WTC11 (cell line): ENCODE data around the gene SLC2A4RG. TPM values are rescaled to one million over a fixed set of nuclear protein-coding genes. Genes with fewer than 3 reads are reported as not detected.

Experiments
- ATAC-seq: fragments of 200-7000 bp; cut with Tn5 transposase; 2 replicates; pipeline ENCODE4 v1.10.0; 2021; ENCODE audit warnings: mild to moderate bottlenecking, moderate library complexity
- CTCF ChIA-PET: fragments of 300-600 bp; sonication (Branson Sonifier 250); formaldehyde crosslinking; loops from one replicate; lab custom pipeline; 2021; ENCODE audit warnings: antibody characterized with exemption; lab: Charles Lee
- POLR2A ChIA-PET: fragments of 350-600 bp; sonication (Branson Sonifier 250); formaldehyde crosslinking; loops from one replicate; lab custom pipeline; 2021; ENCODE audit warnings: antibody characterized with exemption; lab: Charles Lee
- DNase-seq: peaks from one replicate; pipeline ENCODE4 v3.0.0; 2021; ENCODE audit warnings: low spot score
- H3K27ac Mint-ChIP-seq: 2 replicates; pipeline ENCODE4 v1.8.0; 2021; ENCODE audit warnings: mixed read lengths
- H3K27me3 Mint-ChIP-seq: 2 replicates; pipeline ENCODE4 v1.8.0; 2021; ENCODE audit warnings: low read depth, mild to moderate bottlenecking, moderate library complexity, mixed read lengths
- H3K36me3 Mint-ChIP-seq: 2 replicates; pipeline ENCODE4 v1.8.0; 2021; ENCODE audit warnings: mixed read lengths
- H3K4me1 Mint-ChIP-seq: 2 replicates; pipeline ENCODE4 v1.8.0; 2022; ENCODE audit warnings: mixed read lengths
- H3K4me3 Mint-ChIP-seq: 2 replicates; pipeline ENCODE4 v1.8.0; 2021; ENCODE audit warnings: mild to moderate bottlenecking, moderate library complexity, mixed read lengths
- H3K9me3 Mint-ChIP-seq: 2 replicates; pipeline ENCODE4 v1.8.0; 2021; ENCODE audit warnings: mixed read lengths
- ESRRA ChIP-seq: sonication (generic); formaldehyde crosslinking; IDR thresholded peaks from 2 replicates; pipeline ENCODE4 v1.8.1; 2022; ENCODE audit warnings: mild to moderate bottlenecking, missing genetic modification reagents, borderline replicate concordance
- ETV6 ChIP-seq: sonication (generic); formaldehyde crosslinking; IDR thresholded peaks from 2 replicates; pipeline ENCODE4 v1.8.1; 2022; ENCODE audit warnings: mild to moderate bottlenecking, missing genetic modification reagents
- FOXJ3 ChIP-seq: sonication (generic); formaldehyde crosslinking; IDR thresholded peaks from 2 replicates; pipeline ENCODE4 v1.9.0; 2021; ENCODE audit warnings: missing genetic modification reagents, mild to moderate bottlenecking, borderline replicate concordance
- JAZF1 ChIP-seq: fragments of 250-450 bp; sonication (Bioruptor Pico); IDR thresholded peaks from 2 replicates; pipeline ENCODE4 v1.9.0; 2021; ENCODE audit warnings: moderate library complexity, mild to moderate bottlenecking, inconsistent platforms
- MXD4 ChIP-seq: fragments of 250-450 bp; sonication (Bioruptor Pico); IDR thresholded peaks from 2 replicates; pipeline ENCODE4 v1.8.0; 2021; ENCODE audit warnings: mild to moderate bottlenecking, moderate library complexity, borderline replicate concordance
- NFE2L1 ChIP-seq: sonication (generic); formaldehyde crosslinking; IDR thresholded peaks from 2 replicates; pipeline ENCODE4 v1.8.1; 2023; ENCODE audit warnings: missing genetic modification reagents
- NFYB ChIP-seq: sonication (generic); formaldehyde crosslinking; conservative IDR thresholded peaks from 2 replicates; pipeline ENCODE4 v1.8.0; 2022; ENCODE audit warnings: low read depth, missing genetic modification reagents
- NR2C2 ChIP-seq: sonication (generic); formaldehyde crosslinking; IDR thresholded peaks from 2 replicates; pipeline ENCODE4 v1.8.0; 2022; ENCODE audit warnings: mild to moderate bottlenecking, missing genetic modification reagents
- SMAD4 ChIP-seq: sonication (generic); formaldehyde crosslinking; IDR thresholded peaks from 2 replicates; pipeline ENCODE4 v1.8.0; 2022; ENCODE audit warnings: mild to moderate bottlenecking, missing genetic modification reagents
- ZNF138 ChIP-seq: sonication (generic); formaldehyde crosslinking; conservative IDR thresholded peaks from 2 replicates; pipeline ENCODE4 v1.8.1; 2022; ENCODE audit warnings: mild to moderate bottlenecking, moderate library complexity, missing genetic modification reagents
- ZNF232 ChIP-seq: sonication (generic); formaldehyde crosslinking; IDR thresholded peaks from 2 replicates; pipeline ENCODE4 v1.8.0; 2022; ENCODE audit warnings: mild to moderate bottlenecking, missing genetic modification reagents
- ZNF263 ChIP-seq: sonication (generic); formaldehyde crosslinking; IDR thresholded peaks from 2 replicates; pipeline ENCODE4 v1.8.1; 2022; ENCODE audit warnings: low read depth, mild to moderate bottlenecking, moderate library complexity, missing genetic modification reagents
- total RNA-seq: library from RNA; stranded (reverse); gene quantifications from 3 replicates; pipeline ENCODE4 v1.2.3, GENCODE V29; 2021
- TF ChIP-seq, protein P1 (sequence below): fragments of 250-450 bp; sonication (Bioruptor Pico); IDR thresholded peaks from 2 replicates; pipeline ENCODE4 v2.1.2; 2022; ENCODE audit warnings: mild to moderate bottlenecking, moderate library complexity
- TF ChIP-seq, protein P2 (sequence below): sonication (generic); formaldehyde crosslinking; IDR thresholded peaks from 2 replicates; pipeline ENCODE4 v1.8.1; 2023; ENCODE audit warnings: mild to moderate bottlenecking, moderate library complexity, missing genetic modification reagents
- TF ChIP-seq, protein P3 (sequence below): sonication (generic); formaldehyde crosslinking; IDR thresholded peaks from 2 replicates; pipeline ENCODE4 v1.8.1; 2023; ENCODE audit warnings: mild to moderate bottlenecking, missing genetic modification reagents
- TF ChIP-seq, protein P4 (sequence below): sonication (generic); formaldehyde crosslinking; IDR thresholded peaks from 2 replicates; pipeline ENCODE4 v1.8.0; 2022; ENCODE audit warnings: mild to moderate bottlenecking, missing genetic modification reagents
- TF ChIP-seq, protein P5 (sequence below): fragments of 250-450 bp; sonication (Bioruptor Pico); IDR thresholded peaks from 2 replicates; pipeline ENCODE4 v1.9.0; 2021; ENCODE audit warnings: moderate library complexity, mild to moderate bottlenecking, inconsistent platforms, borderline replicate concordance
- TF ChIP-seq, protein P6 (sequence below): sonication (generic); formaldehyde crosslinking; IDR thresholded peaks from 2 replicates; pipeline ENCODE4 v1.8.1; 2022; ENCODE audit warnings: mild to moderate bottlenecking, missing genetic modification reagents, moderate library complexity, borderline replicate concordance

Gene SLC2A4RG
- total RNA-seq, 1 experiment from 2014 or later, result 43.3 TPM

DNA sequence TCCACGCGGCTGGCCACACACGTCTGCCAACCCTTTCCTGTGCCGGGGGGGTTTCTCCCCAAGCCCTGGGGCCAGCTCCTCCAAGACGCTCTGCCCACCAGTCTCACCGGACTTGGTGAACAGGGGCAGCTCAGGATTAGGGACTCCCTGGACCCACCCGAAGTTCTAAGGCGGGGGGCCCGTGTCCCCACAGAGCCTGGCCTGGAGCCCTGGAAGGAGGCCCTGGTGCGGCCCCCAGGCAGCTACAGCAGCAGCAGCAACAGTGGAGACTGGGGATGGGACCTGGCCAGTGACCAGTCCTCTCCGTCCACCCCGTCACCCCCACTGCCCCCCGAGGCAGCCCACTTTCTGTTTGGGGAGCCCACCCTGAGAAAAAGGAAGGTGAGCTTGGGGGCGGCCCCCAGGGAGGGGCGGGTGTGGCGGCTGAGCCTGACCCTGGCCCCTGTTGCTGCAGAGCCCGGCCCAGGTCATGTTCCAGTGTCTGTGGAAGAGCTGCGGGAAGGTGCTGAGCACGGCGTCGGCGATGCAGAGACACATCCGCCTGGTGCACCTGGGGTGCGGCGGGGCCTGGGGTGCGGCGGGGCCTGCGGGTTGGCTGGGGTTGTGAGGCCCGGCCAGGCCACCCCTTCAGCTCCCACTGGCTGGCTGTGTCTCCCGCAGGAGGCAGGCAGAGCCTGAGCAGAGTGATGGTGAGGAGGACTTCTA, 2.3 kb downstream of the SLC2A4RG start (continued):
- TF ChIP-seq, protein P1, sequence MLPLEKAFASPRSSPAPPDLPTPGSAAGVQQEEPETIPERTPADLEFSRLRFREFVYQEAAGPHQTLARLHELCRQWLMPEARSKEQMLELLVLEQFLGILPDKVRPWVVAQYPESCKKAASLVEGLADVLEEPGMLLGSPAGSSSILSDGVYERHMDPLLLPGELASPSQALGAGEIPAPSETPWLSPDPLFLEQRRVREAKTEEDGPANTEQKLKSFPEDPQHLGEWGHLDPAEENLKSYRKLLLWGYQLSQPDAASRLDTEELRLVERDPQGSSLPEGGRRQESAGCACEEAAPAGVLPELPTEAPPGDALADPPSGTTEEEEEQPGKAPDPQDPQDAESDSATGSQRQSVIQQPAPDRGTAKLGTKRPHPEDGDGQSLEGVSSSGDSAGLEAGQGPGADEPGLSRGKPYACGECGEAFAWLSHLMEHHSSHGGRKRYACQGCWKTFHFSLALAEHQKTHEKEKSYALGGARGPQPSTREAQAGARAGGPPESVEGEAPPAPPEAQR (CRISPR knock-in tag), result no peak
- TF ChIP-seq, protein P2, sequence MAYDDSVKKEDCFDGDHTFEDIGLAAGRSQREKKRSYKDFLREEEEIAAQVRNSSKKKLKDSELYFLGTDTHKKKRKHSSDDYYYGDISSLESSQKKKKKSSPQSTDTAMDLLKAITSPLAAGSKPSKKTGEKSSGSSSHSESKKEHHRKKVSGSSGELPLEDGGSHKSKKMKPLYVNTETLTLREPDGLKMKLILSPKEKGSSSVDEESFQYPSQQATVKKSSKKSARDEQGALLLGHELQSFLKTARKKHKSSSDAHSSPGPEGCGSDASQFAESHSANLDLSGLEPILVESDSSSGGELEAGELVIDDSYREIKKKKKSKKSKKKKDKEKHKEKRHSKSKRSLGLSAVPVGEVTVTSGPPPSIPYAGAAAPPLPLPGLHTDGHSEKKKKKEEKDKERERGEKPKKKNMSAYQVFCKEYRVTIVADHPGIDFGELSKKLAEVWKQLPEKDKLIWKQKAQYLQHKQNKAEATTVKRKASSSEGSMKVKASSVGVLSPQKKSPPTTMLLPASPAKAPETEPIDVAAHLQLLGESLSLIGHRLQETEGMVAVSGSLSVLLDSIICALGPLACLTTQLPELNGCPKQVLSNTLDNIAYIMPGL (CRISPR knock-in tag), result no peak
- TF ChIP-seq ZNF138 (CRISPR knock-in tag), result no peak

DNA sequence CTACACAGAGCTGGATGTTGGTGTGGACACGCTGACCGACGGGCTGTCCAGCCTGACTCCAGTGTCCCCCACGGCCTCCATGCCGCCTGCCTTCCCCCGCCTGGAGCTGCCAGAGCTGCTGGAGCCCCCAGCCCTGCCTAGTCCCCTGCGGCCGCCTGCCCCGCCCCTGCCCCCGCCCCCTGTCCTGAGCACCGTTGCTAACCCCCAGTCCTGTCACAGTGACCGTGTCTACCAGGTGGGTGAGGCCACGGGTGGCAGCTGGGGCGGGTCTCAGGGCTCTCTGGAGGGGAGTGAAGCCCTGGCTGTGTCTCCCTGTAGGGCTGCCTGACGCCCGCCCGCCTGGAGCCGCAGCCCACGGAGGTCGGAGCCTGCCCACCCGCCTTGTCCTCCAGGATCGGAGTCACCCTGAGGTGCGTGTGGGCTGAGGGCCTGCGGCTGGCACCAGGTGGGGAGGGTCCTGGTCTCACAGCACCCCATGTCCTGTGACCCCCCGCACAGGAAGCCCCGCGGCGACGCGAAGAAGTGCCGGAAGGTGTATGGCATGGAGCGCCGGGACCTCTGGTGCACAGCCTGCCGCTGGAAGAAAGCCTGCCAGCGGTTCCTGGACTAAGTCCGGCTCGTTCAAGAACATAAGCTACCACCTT, 2.9 kb downstream of the SLC2A4RG start:
- no peaks in the 10 kb centered on the region for H3K4me1 Mint-ChIP-seq
- H3K27me3 Mint-ChIP-seq, result no peaks in the 10 kb centered on the region
- no peak for TF ChIP-seq MXD4
- TF ChIP-seq NFYB (CRISPR knock-in tag), result no peak
- no peak for TF ChIP-seq ESRRA (CRISPR knock-in tag)
- TF ChIP-seq ZNF263 (CRISPR knock-in tag), result no peak
- H3K27ac Mint-ChIP-seq, result no peak overlapping the region
- ChIA-PET POLR2A (interaction anchor here (0.9 to 1.1 kb wide), 2 partner anchors 44 to 221 kb away, joined by 3 read pairs; no protein-coding TSS in a partner anchor), CTCF (interaction anchor here (0.6 to 2.1 kb wide), 5 partner anchors 9 to 231 kb away, joined by 3 to 33 read pairs (median 6); partner anchors contain the start of genes ARFRP1 and ZGPAT)
- H3K4me3 Mint-ChIP-seq, result no peak overlapping the region
- DNase-seq (no peak), ATAC-seq (no peak)
- H3K9me3 Mint-ChIP-seq, result no peaks in the 10 kb centered on the region
- H3K36me3 Mint-ChIP-seq, result 0 out of 2 replicates have a peak, but pooled peaks cover 3% of the 10 kb centered on the region

DNA sequence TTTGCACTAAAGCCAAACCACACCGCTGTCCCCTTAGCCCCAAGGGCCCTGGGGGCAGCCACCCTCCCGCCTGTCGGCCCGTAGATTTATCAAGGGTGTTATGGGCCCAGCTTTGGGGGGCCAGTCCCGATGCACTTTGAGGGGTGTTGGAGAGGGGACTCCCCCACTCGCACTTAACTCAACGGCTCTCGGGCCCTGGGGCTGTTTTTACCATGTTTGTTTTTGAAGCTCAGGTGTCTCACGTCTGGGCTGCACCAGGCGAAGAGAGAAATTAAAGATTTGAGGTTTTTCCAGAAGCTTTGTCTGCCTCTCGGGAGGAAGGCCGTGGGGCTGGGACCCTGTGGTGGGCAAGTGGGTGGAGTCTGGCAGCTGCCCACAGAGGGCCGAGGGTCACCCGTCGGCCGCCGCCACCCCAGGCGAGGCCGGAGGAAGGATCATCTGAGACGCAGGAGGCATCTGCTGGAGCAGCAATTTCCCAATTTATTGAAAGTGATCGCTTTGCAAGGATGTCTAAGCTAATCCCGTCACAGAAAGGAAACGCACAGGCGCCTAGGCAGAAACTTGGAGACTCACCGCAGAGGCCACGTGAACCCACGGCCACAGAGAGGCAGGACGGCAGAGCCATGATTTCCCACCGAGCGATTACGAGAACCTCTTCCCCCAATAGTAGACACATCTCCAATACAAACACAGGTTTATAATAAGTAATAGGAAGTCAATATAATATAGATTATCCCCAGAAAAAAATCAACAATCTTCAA, 3.8 kb downstream of the SLC2A4RG start:
- no peak overlapping the region for H3K4me3 Mint-ChIP-seq
- DNase-seq (no peak), ATAC-seq (no peak)
- H3K4me1 Mint-ChIP-seq, result no peaks in the 10 kb centered on the region
- H3K9me3 Mint-ChIP-seq, result no peaks in the 10 kb centered on the region
- H3K36me3 Mint-ChIP-seq, result 0 out of 2 replicates have a peak, but pooled peaks cover 3% of the 10 kb centered on the region
- ChIA-PET CTCF (interaction anchor here (0.6 to 1.8 kb wide), 2 partner anchors 35 to 43 kb away, joined by 3 to 7 read pairs; partner anchors contain the start of genes ARFRP1 and ZGPAT), POLR2A (no interaction called here)
- H3K27me3 Mint-ChIP-seq, result no peaks in the 10 kb centered on the region
- no peak overlapping the region for H3K27ac Mint-ChIP-seq
- TF ChIP-seq JAZF1 (CRISPR knock-in tag), result no peak
- no peak for TF ChIP-seq FOXJ3 (CRISPR knock-in tag)
- no peak for TF ChIP-seq ETV6 (CRISPR knock-in tag)
- TF ChIP-seq NR2C2 (CRISPR knock-in tag), result no peak
- TF ChIP-seq, protein P2 (CRISPR knock-in tag), result no peak
- no peak for TF ChIP-seq ZNF232 (CRISPR knock-in tag)
- TF ChIP-seq NFE2L1, result no peak
- no peak for TF ChIP-seq SMAD4 (CRISPR knock-in tag)
- TF ChIP-seq, protein P3, sequence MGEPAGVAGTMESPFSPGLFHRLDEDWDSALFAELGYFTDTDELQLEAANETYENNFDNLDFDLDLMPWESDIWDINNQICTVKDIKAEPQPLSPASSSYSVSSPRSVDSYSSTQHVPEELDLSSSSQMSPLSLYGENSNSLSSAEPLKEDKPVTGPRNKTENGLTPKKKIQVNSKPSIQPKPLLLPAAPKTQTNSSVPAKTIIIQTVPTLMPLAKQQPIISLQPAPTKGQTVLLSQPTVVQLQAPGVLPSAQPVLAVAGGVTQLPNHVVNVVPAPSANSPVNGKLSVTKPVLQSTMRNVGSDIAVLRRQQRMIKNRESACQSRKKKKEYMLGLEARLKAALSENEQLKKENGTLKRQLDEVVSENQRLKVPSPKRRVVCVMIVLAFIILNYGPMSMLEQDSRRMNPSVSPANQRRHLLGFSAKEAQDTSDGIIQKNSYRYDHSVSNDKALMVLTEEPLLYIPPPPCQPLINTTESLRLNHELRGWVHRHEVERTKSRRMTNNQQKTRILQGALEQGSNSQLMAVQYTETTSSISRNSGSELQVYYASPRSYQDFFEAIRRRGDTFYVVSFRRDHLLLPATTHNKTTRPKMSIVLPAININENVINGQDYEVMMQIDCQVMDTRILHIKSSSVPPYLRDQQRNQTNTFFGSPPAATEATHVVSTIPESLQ (CRISPR knock-in tag), result no peak
- TF ChIP-seq, protein P4, sequence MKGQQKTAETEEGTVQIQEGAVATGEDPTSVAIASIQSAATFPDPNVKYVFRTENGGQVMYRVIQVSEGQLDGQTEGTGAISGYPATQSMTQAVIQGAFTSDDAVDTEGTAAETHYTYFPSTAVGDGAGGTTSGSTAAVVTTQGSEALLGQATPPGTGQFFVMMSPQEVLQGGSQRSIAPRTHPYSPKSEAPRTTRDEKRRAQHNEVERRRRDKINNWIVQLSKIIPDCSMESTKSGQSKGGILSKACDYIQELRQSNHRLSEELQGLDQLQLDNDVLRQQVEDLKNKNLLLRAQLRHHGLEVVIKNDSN, result no peak
- TF ChIP-seq, protein P5, sequence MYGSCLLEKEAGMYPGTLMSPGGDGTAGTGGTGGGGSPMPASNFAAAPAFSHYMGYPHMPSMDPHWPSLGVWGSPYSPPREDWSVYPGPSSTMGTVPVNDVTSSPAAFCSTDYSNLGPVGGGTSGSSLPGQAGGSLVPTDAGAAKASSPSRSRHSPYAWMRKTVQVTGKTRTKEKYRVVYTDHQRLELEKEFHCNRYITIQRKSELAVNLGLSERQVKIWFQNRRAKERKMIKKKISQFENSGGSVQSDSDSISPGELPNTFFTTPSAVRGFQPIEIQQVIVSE (CRISPR knock-in tag), result no peak
- TF ChIP-seq, protein P6, sequence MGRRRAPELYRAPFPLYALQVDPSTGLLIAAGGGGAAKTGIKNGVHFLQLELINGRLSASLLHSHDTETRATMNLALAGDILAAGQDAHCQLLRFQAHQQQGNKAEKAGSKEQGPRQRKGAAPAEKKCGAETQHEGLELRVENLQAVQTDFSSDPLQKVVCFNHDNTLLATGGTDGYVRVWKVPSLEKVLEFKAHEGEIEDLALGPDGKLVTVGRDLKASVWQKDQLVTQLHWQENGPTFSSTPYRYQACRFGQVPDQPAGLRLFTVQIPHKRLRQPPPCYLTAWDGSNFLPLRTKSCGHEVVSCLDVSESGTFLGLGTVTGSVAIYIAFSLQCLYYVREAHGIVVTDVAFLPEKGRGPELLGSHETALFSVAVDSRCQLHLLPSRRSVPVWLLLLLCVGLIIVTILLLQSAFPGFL (CRISPR knock-in tag), result no peak
- TF ChIP-seq, protein P1 (CRISPR knock-in tag), result no peak
